NB4 (cell line): ENCODE data around the gene OPRD1.
"Not testable (repeated sequence)": the region's sequence is repeated elsewhere in the genome, so short reads cannot be mapped to it uniquely, and the experiment has no call there.

Experiments used
- DNase-seq: peaks from one replicate; pipeline ENCODE4 v3.0.0; 2010; ENCODE audit warnings: low read depth
- H3K4me3 ChIP-seq: one replicate; pipeline ENCODE4 v1.5.1; 2011; ENCODE audit warnings: mild to moderate bottlenecking, low read depth, low read length, moderate library complexity
- MYC ChIP-seq: IDR thresholded peaks from 2 replicates; pipeline ENCODE4 v1.6.1; 2011; ENCODE audit warnings: low read depth, low read length
- POLR2A ChIP-seq: IDR thresholded peaks from 2 replicates; pipeline ENCODE4 v1.6.1; 2011; ENCODE audit warnings: mild to moderate bottlenecking; ENCODE audit not compliant: insufficient read length; ENCODE audit errors: extremely low read depth
- TF ChIP-seq, protein P1 (sequence below): IDR thresholded peaks from 2 replicates; pipeline ENCODE4 v1.6.1; 2011; ENCODE audit warnings: low read depth, low read length
- TF ChIP-seq, protein P2 (sequence below): IDR thresholded peaks from one replicate; pipeline ENCODE4 v1.5.1; 2012; ENCODE audit warnings: low read depth, low read length

The OPRD1 gene

DNA sequence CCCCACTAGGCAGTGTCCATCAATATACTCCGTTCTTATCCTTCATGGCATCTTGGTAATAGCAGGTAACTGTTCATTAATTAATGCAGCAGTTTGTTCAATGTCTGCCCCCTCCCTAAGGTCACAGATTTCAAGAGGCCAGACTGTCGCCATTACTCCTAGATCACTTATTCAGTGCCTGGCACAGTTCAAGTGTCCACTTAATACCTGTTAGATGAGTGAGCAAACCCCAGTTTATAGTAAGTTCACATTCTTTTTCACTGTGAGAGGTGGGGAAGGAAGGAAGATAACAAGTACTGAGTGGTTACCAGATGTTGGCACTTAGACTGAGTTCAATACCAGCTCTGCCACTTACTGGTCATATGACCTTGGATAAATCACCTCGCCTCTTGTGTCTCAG is 36.4 kb downstream of the OPRD1 start:
- DNase-seq = no peak
- no peak overlapping the region for H3K4me3 ChIP-seq
- TF ChIP-seq, protein P1, sequence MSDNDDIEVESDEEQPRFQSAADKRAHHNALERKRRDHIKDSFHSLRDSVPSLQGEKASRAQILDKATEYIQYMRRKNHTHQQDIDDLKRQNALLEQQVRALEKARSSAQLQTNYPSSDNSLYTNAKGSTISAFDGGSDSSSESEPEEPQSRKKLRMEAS = no peak
- TF ChIP-seq MYC = no peak
- TF ChIP-seq POLR2A = no peak
- TF ChIP-seq, protein P2, sequence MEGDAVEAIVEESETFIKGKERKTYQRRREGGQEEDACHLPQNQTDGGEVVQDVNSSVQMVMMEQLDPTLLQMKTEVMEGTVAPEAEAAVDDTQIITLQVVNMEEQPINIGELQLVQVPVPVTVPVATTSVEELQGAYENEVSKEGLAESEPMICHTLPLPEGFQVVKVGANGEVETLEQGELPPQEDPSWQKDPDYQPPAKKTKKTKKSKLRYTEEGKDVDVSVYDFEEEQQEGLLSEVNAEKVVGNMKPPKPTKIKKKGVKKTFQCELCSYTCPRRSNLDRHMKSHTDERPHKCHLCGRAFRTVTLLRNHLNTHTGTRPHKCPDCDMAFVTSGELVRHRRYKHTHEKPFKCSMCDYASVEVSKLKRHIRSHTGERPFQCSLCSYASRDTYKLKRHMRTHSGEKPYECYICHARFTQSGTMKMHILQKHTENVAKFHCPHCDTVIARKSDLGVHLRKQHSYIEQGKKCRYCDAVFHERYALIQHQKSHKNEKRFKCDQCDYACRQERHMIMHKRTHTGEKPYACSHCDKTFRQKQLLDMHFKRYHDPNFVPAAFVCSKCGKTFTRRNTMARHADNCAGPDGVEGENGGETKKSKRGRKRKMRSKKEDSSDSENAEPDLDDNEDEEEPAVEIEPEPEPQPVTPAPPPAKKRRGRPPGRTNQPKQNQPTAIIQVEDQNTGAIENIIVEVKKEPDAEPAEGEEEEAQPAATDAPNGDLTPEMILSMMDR = no peak

DNA sequence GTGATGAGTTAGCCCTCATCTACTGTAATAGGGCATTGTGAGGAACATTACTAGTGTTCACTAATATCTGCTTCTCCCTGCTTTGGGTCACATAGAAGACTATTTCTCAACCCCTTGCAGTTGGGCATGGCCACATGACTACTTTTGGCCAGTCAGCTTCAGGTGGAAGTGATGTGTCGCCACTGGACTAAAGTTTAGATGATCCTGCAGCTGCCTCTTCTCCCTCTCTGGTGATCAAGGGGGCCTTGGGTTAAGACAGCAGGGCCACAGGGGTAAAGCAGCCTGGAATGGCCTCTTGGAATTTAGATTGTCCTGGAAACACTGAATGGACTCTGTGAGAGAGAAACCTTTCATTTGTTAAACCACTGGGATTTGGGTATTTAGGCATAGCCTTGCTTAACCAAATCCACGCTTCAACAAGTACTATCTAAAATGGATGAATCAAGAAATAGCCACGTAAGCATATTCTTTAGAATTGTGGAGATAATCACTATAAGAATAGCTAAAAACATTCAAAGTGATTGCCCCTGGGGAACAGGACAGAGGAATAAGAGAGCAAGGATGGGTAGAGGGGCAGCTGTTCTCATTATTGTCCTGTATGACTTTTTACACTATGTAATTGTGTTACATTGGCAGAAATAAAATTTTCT is 41.2 kb downstream of the OPRD1 start:
- DNase-seq = peak; percentile 30
- TF ChIP-seq, protein P1 = peak; percentile 64
- TF ChIP-seq POLR2A (no peak), MYC (0 out of 2 replicates have a peak, but pooled peaks have one; percentile 10)
- H3K4me3 ChIP-seq = no peak overlapping the region

DNA sequence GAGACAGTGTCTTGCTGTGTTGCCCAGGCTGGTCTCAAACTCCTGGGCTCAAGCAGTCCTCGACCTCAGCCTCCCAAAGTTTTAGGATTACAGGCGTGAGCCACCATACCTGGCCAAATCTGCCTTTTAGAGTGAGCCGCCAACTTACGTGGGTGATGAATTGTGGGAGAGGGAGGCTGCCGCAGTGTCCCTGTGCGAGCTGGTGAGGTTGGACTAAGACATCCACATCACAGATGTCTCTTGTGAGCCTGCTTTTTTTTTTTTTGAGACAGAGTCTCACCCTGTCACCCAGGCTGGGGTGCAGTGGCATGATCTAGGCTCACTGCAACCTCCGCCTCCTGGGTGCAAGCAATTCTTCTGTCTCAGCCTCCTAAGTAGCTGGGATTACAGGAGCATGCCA is 42.4 kb downstream of the OPRD1 start:
- not testable (repeated sequence) for H3K4me3 ChIP-seq, DNase-seq

DNA sequence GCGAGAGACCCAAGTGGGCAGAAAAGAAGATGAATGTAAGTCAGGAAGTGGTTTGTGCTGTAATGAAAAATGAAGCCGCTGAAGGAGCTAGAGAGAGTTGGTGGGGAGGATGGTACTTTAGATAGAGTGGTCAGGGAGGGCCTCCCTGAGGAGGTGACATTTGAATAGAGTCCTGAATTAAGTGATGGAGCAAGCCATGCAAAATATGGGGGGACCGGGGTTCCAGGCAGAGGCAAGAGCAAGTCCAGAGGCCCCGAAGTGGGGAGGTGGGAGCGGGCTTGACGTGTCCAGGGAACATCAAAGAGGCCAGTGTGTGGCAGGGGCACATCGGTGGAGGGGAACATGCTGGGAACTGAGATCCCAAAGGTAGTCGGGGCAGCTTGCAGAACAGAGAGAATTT is 43.1 kb downstream of the OPRD1 start:
- DNase-seq = no peak
- TF ChIP-seq, protein P2 = no peak
- TF ChIP-seq, protein P1 = no peak
- TF ChIP-seq MYC (no peak), POLR2A (no peak)
- H3K4me3 ChIP-seq = no peak overlapping the region

DNA sequence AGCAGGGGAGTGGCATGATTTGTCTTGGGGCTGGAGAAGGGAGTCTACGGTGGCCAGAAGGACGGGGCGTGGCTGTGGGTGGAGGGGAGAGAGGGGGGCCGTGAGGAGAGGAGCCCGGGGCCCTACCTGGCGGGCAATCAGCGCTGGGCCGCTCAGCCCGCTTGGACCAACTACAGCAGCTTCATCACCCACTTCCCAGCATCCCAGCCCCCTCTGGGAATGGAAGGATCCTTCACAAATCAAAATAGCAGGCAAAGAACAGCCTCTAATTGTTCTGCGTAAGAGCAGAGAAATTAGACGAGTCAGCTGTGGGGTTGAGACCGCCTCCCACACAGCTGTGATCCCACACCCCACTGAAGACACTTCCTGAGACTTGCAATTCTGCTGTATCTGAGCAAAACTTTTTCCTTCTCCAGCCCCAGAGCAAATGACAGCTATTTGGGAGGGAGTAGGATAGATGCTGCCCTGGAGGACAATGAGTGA is 43.5 kb downstream of the OPRD1 start:
- TF ChIP-seq, protein P1 = no peak
- TF ChIP-seq POLR2A (no peak), MYC (no peak)
- TF ChIP-seq, protein P2 = no peak
- H3K4me3 ChIP-seq = no peak overlapping the region
- DNase-seq = no peak

DNA sequence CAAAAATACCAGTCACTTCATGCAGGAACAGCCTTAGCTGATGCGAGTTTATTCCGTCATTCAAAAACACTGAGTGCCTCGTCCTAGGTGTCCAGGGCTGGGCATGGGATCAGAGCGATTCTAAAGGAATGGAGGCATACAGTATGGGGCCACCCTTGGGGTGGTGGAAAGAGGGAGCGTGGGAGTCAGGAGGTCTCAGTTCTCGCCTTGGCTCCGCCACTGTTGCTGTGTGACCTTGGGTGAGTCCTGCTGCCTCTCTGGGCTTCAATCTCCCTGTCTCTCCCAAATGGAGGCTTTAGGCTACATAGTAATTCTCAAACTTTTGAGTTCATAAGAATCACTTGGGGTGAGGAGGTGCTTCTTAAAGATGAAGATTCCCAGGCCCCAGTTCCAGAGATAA is 44.0 kb downstream of the OPRD1 start:
- TF ChIP-seq, protein P1 = no peak
- TF ChIP-seq, protein P2 = no peak
- TF ChIP-seq POLR2A (no peak), MYC (no peak)
- H3K4me3 ChIP-seq = no peak overlapping the region
- DNase-seq = no peak
